MM.1S (cell line): ENCODE data around the gene MRPS26.
A peak's percentile ranks its signal among the peaks of the same experiment; 100 is the strongest.

Experiments used
- DNase-seq: peaks from one replicate; pipeline ENCODE4 v3.0.0-alpha.2; 2015
- H2AFZ ChIP-seq: fragments of 300-600 bp; sonication (generic); 2 replicates; pipeline ENCODE4 v1.6.0; 2016; ENCODE audit warnings: antibody characterized with exemption, low read length
- H3F3A ChIP-seq: fragments of 300-600 bp; sonication (generic); 2 replicates; pipeline ENCODE4 v1.6.1; 2016; ENCODE audit warnings: mild to moderate bottlenecking, antibody characterized with exemption, low read length, moderate library complexity, mixed read lengths; ENCODE audit not compliant: insufficient read depth
- H3K27ac ChIP-seq: fragments of 300-600 bp; sonication (generic); 2 replicates; pipeline ENCODE4 v1.5.1; 2016; ENCODE audit warnings: mild to moderate bottlenecking, low read length
- H3K27me3 ChIP-seq: fragments of 300-600 bp; sonication (generic); replicated peaks from 2 replicates; pipeline ENCODE4 v1.6.0; 2016; ENCODE audit warnings: low read length; ENCODE audit not compliant: insufficient read depth
- H3K36me3 ChIP-seq: fragments of 300-600 bp; sonication (generic); replicated peaks from 2 replicates; pipeline ENCODE4 v1.6.1; 2016; ENCODE audit warnings: mild to moderate bottlenecking, low read length, mixed read lengths; ENCODE audit not compliant: insufficient read depth
- H3K4me1 ChIP-seq: fragments of 300-600 bp; sonication (generic); 2 replicates; pipeline ENCODE4 v1.6.1; 2016; ENCODE audit warnings: low read length, mixed read lengths
- H3K4me2 ChIP-seq: fragments of 300-600 bp; sonication (generic); 2 replicates; pipeline ENCODE4 v1.6.0; 2016; ENCODE audit warnings: low read depth, low read length
- H3K4me3 ChIP-seq: fragments of 300-600 bp; sonication (generic); 2 replicates; pipeline ENCODE4 v1.5.1; 2016; ENCODE audit warnings: low read length, mixed read lengths
- H3K79me2 ChIP-seq: fragments of 300-600 bp; sonication (generic); 2 replicates; pipeline ENCODE4 v1.6.1; 2016; ENCODE audit warnings: mixed run types, low read length, mixed read lengths
- H3K9ac ChIP-seq: fragments of 300-600 bp; sonication (generic); 2 replicates; pipeline ENCODE4 v1.6.1; 2016; ENCODE audit warnings: low read length, mixed read lengths
- H3K9me2 ChIP-seq: fragments of 300-600 bp; sonication (generic); replicated peaks from 2 replicates; pipeline ENCODE4 v1.6.1; 2016; ENCODE audit warnings: mild to moderate bottlenecking, low read length, mixed read lengths; ENCODE audit not compliant: insufficient read depth
- H3K9me3 ChIP-seq: fragments of 300-600 bp; sonication (generic); replicated peaks from 2 replicates; pipeline ENCODE4 v1.6.1; 2016; ENCODE audit warnings: mild to moderate bottlenecking, low read length, mixed read lengths; ENCODE audit not compliant: insufficient read depth
- H4K20me1 ChIP-seq: fragments of 300-600 bp; sonication (generic); 2 replicates; pipeline ENCODE4 v1.6.1; 2016; ENCODE audit warnings: mild to moderate bottlenecking, low read length, moderate library complexity, mixed read lengths; ENCODE audit not compliant: insufficient read depth
- EZH2 ChIP-seq: fragments of 300-600 bp; sonication (generic); optimal IDR thresholded peaks from 2 replicates; pipeline ENCODE3; 2017; ENCODE audit warnings: low read depth, mild to moderate bottlenecking, antibody characterized with exemption, low read length, mixed read lengths
- EZH2phosphoT487 ChIP-seq: fragments of 300-600 bp; sonication (generic); IDR thresholded peaks from 2 replicates; pipeline ENCODE4 v1.6.1; 2018; ENCODE audit warnings: antibody characterized with exemption, low read length
- TF ChIP-seq, protein P1 (sequence below): fragments of 300-600 bp; sonication (generic); IDR thresholded peaks from 2 replicates; pipeline ENCODE4 v1.5.1; 2016; ENCODE audit warnings: antibody characterized with exemption, low read length, mixed read lengths

Gene MRPS26

GRCh38 chr20:3045816-3046676 lies at the start of gene MRPS26:
MRPS26 (plus strand) TSS chr20:3046052; CDS start chr20:3046069, 17 bp downstream.
- DNase-seq, result peak; percentile 92
- peak within 1 kb of the TSS; percentile 44; the same call in 1 of the 2 replicates for H3K27ac ChIP-seq
- no peaks in the 10 kb centered on the region for H3K27me3 ChIP-seq
- no peaks in the 10 kb centered on the region for H3K9me2 ChIP-seq
- peak within 1 kb of the TSS; percentile 81 for H3K9ac ChIP-seq
- no peak for TF ChIP-seq EZH2
- no peak for TF ChIP-seq EZH2phosphoT487
- H3K36me3 ChIP-seq, result peaks cover 7% of the 10 kb centered on the region; the same call in 1 of the 2 replicates
- peaks cover 5% of the 10 kb centered on the region for H3F3A ChIP-seq
- H3K79me2 ChIP-seq, result peaks cover 16% of the 10 kb centered on the region
- no peaks in the 10 kb centered on the region for H3K9me3 ChIP-seq
- no peaks in the 10 kb centered on the region for H4K20me1 ChIP-seq
- H3K4me2 ChIP-seq, result peak within 1 kb of the TSS; percentile 85
- H2AFZ ChIP-seq, result peak within 1 kb of the TSS; percentile 97
- H3K4me1 ChIP-seq, result peaks cover 8% of the 10 kb centered on the region; the same call in 1 of the 2 replicates
- H3K4me3 ChIP-seq, result peak within 1 kb of the TSS; percentile 99

- TF ChIP-seq, protein P1, sequence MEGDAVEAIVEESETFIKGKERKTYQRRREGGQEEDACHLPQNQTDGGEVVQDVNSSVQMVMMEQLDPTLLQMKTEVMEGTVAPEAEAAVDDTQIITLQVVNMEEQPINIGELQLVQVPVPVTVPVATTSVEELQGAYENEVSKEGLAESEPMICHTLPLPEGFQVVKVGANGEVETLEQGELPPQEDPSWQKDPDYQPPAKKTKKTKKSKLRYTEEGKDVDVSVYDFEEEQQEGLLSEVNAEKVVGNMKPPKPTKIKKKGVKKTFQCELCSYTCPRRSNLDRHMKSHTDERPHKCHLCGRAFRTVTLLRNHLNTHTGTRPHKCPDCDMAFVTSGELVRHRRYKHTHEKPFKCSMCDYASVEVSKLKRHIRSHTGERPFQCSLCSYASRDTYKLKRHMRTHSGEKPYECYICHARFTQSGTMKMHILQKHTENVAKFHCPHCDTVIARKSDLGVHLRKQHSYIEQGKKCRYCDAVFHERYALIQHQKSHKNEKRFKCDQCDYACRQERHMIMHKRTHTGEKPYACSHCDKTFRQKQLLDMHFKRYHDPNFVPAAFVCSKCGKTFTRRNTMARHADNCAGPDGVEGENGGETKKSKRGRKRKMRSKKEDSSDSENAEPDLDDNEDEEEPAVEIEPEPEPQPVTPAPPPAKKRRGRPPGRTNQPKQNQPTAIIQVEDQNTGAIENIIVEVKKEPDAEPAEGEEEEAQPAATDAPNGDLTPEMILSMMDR, result no peak
- TF ChIP-seq EZH2phosphoT487, result no peak
- Histone ChIP-seq H3F3A (no peaks in the 10 kb centered on the region), H3K27me3 (no peaks in the 10 kb centered on the region), H3K9me3 (no peaks in the 10 kb centered on the region), H2AFZ (no peak overlapping the region), H4K20me1 (no peaks in the 10 kb centered on the region), H3K79me2 (no peaks in the 10 kb centered on the region), H3K27ac (no peak overlapping the region), H3K4me2 (no peak overlapping the region), H3K4me3 (no peak overlapping the region), H3K9me2 (no peaks in the 10 kb centered on the region), H3K9ac (no peak overlapping the region), H3K4me1 (no peaks in the 10 kb centered on the region), H3K36me3 (no peaks in the 10 kb centered on the region)
- no peak for DNase-seq
Observed at GRCh38 chr20:2998728-2999127, 47.1 kb upstream of the MRPS26 start.

DNA sequence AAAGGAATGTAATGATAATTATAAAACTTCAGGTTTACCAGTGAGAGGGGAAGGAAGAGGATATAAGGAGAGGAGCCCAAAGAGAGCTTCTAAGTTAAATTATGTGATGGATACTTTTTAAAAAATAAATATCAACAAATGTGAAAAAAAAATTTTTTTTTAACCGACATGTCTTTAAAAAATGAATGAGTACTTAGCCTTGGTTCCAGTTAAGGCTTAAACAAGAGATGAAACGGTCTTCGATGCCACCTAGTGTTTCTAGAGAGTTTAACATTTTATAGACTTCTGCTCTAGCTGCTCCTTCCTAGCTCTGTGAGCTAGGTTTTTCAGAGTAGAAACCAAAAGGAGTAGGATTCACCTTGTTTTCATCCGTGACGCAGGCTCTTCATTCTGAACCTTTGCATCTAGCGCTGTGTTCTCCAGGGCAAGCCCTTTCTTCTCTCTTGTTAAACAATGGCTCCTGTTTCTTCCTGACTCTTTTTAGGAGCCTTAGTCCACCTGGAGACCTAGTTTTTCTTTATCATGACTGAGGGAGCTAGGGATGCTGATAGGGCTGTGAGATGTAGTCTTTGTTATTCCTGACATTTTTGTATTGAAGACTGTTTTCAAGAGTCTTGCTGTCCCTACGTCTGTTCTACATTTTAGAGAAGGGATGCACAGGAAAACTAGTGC lies 44.9 kb upstream of the MRPS26 start:
- DNase-seq, result peak; percentile 67
- Histone ChIP-seq H3K79me2 (no peaks in the 10 kb centered on the region), H3K4me2 (no peak overlapping the region), H3K36me3 (no peaks in the 10 kb centered on the region), H2AFZ (no peak overlapping the region), H3K27me3 (no peaks in the 10 kb centered on the region), H3K4me1 (no peaks in the 10 kb centered on the region), H3K9me2 (no peaks in the 10 kb centered on the region), H3K27ac (no peak overlapping the region), H4K20me1 (no peaks in the 10 kb centered on the region), H3F3A (no peaks in the 10 kb centered on the region), H3K4me3 (no peak overlapping the region), H3K9me3 (no peaks in the 10 kb centered on the region), H3K9ac (no peak overlapping the region)
- TF ChIP-seq, protein P1, result peak; percentile 54
- TF ChIP-seq EZH2phosphoT487 (no peak), EZH2 (no peak)
